ENCODE data around the gene HSPG2.

Gene HSPG2

GRCh38 chr1:21955501-21956281 lies 18.6 kb upstream of the HSPG2 start:
- Histone ChIP-seq H3K9ac (no peak overlapping the region), H3K4me2 (no peak overlapping the region), H3K79me2 (ENCODE audit: insufficient read depth, low read depth) (no peaks in the 10 kb centered on the region), H3K4me3 (IDR thresholded peaks at IDR 0.05; ENCODE audit: insufficient read depth, low read depth, low read length) (no peak overlapping the region), H3K4me1 (ENCODE audit: low read depth, poor library complexity, severe bottlenecking) (no peaks in the 10 kb centered on the region), H2AFZ (ENCODE audit: low read depth) (no peak overlapping the region), H3K36me3 (ENCODE audit: insufficient read depth) (no peaks in the 10 kb centered on the region), H3K27ac (no peak overlapping the region), H4K20me1 (ENCODE audit: insufficient read depth) (no peaks in the 10 kb centered on the region), H3K27me3 (ENCODE audit: insufficient read depth, low read depth) (peaks cover 6% of the 10 kb centered on the region; the same call in 1 of the 2 replicates)
- no peak for TF ChIP-seq CTCF (conservative IDR thresholded peaks at IDR 0.05; ENCODE audit: low read depth, low read length)

GRCh38 chr1:21955058-21955457 lies 17.9 kb upstream of the HSPG2 start:
- no peaks in the 10 kb centered on the region for H3K79me2 ChIP-seq (ENCODE audit: insufficient read depth, low read depth)
- no peaks in the 10 kb centered on the region for H3K36me3 ChIP-seq (ENCODE audit: insufficient read depth)
- no peak overlapping the region for H3K4me3 ChIP-seq (IDR thresholded peaks at IDR 0.05; ENCODE audit: insufficient read depth, low read depth, low read length)
- H3K4me1 ChIP-seq (ENCODE audit: low read depth, poor library complexity, severe bottlenecking), result no peaks in the 10 kb centered on the region
- no peak overlapping the region for H3K9ac ChIP-seq
- H3K27me3 ChIP-seq (ENCODE audit: insufficient read depth, low read depth), result peaks cover 6% of the 10 kb centered on the region; the same call in 1 of the 2 replicates
- H4K20me1 ChIP-seq (ENCODE audit: insufficient read depth), result no peaks in the 10 kb centered on the region
- TF ChIP-seq CTCF (conservative IDR thresholded peaks at IDR 0.05; ENCODE audit: low read depth, low read length), result no peak
- H3K27ac ChIP-seq, result no peak overlapping the region
- no peak overlapping the region for H3K4me2 ChIP-seq
- H2AFZ ChIP-seq (ENCODE audit: low read depth), result no peak overlapping the region

- no peaks in the 10 kb centered on the region for H3K4me1 ChIP-seq (ENCODE audit: low read depth, poor library complexity, severe bottlenecking)
- H3K36me3 ChIP-seq (ENCODE audit: insufficient read depth), result no peaks in the 10 kb centered on the region
- no peak overlapping the region for H3K9ac ChIP-seq
- no peak for TF ChIP-seq CTCF (conservative IDR thresholded peaks at IDR 0.05; ENCODE audit: low read depth, low read length)
- H3K27me3 ChIP-seq (ENCODE audit: insufficient read depth, low read depth), result peaks cover 9% of the 10 kb centered on the region; the same call in 1 of the 2 replicates
- H2AFZ ChIP-seq (ENCODE audit: low read depth), result no peak overlapping the region
- H3K4me2 ChIP-seq, result no peak overlapping the region
- H3K79me2 ChIP-seq (ENCODE audit: insufficient read depth, low read depth), result no peaks in the 10 kb centered on the region
- no peaks in the 10 kb centered on the region for H4K20me1 ChIP-seq (ENCODE audit: insufficient read depth)
- no peak overlapping the region for H3K4me3 ChIP-seq (IDR thresholded peaks at IDR 0.05; ENCODE audit: insufficient read depth, low read depth, low read length)
- H3K27ac ChIP-seq, result no peak overlapping the region
These were observed 15.8 kb upstream of the HSPG2 start for GRCh38 chr1:21952786-21953520.

- no peak overlapping the region for H3K27ac ChIP-seq
- no peak overlapping the region for H3K4me3 ChIP-seq (IDR thresholded peaks at IDR 0.05; ENCODE audit: insufficient read depth, low read depth, low read length)
- H2AFZ ChIP-seq (ENCODE audit: low read depth), result no peak overlapping the region
- peaks cover 9% of the 10 kb centered on the region; the same call in 1 of the 2 replicates for H3K27me3 ChIP-seq (ENCODE audit: insufficient read depth, low read depth)
- H3K79me2 ChIP-seq (ENCODE audit: insufficient read depth, low read depth), result no peaks in the 10 kb centered on the region
- H3K9ac ChIP-seq, result no peak overlapping the region
- no peaks in the 10 kb centered on the region for H3K4me1 ChIP-seq (ENCODE audit: low read depth, poor library complexity, severe bottlenecking)
- H4K20me1 ChIP-seq (ENCODE audit: insufficient read depth), result no peaks in the 10 kb centered on the region
- H3K36me3 ChIP-seq (ENCODE audit: insufficient read depth), result no peaks in the 10 kb centered on the region
- no peak for TF ChIP-seq CTCF (conservative IDR thresholded peaks at IDR 0.05; ENCODE audit: low read depth, low read length)
- no peak overlapping the region for H3K4me2 ChIP-seq
These were observed 14.2 kb upstream of the HSPG2 start for GRCh38 chr1:21951226-21951870.

Measured in KMS-11 (cell line).